Right atrium auricular region (tissue), 2 donors: Measurements from ENCODE around the gene TNFRSF4. TPM values are rescaled to one million over a fixed set of nuclear protein-coding genes. Genes with fewer than 3 reads are reported as not detected.

Source experiments
- DNase-seq: peaks from one replicate; pipeline ENCODE4 v3.0.0-alpha.2; 2019; ENCODE audit warnings: low spot score
- H3K27ac ChIP-seq, 2 donors: fragments of 200-600 bp; sonication (generic); 1 replicate in 1 of 2; 2 replicates in 1 of 2; pipeline ENCODE4 v1.5.1; 2016 to 2019
- H3K27me3 ChIP-seq, 2 donors: fragments of 200-600 bp; sonication (generic); one replicate each; pipeline versions ENCODE4 v1.5.1 to v1.6.0; 2017 to 2019
- H3K36me3 ChIP-seq: fragments of 200-600 bp; sonication (generic); one replicate; pipeline ENCODE4 v1.5.1; 2016
- H3K4me1 ChIP-seq, 2 donors: fragments of 200-600 bp; sonication (generic); one replicate each; pipeline versions ENCODE4 v1.5.1 to v1.6.0; 2017 to 2019
- H3K4me3 ChIP-seq, 2 donors: fragments of 200-600 bp; sonication (generic); 1 replicate in 1 of 2; 2 replicates in 1 of 2; pipeline ENCODE4 v1.5.1; 2017 to 2019; ENCODE audit warnings: mild to moderate bottlenecking in 1 of 2, moderate library complexity in 1 of 2
- H3K9me3 ChIP-seq, 2 donors: fragments of 200-600 bp; sonication (generic); one replicate each; pipeline ENCODE4 v1.5.1; 2019
- CTCF ChIP-seq, 2 donors: fragments of 200-600 bp; sonication (generic); IDR thresholded peaks; one replicate each; pipeline ENCODE4 v1.5.1; 2019; ENCODE audit warnings: antibody characterized with exemption in 2 of 2
- total RNA-seq, 2 donors: library from RNA; depleted of rRNA; stranded (reverse); fragments of >200 nt; gene quantifications; one replicate each; pipeline ENCODE4 v1.1.0, GENCODE V29; 2016

The TNFRSF4 gene
- total RNA-seq, 2 donors from 2014 or later, result 0.59 to 0.79 TPM

DNA sequence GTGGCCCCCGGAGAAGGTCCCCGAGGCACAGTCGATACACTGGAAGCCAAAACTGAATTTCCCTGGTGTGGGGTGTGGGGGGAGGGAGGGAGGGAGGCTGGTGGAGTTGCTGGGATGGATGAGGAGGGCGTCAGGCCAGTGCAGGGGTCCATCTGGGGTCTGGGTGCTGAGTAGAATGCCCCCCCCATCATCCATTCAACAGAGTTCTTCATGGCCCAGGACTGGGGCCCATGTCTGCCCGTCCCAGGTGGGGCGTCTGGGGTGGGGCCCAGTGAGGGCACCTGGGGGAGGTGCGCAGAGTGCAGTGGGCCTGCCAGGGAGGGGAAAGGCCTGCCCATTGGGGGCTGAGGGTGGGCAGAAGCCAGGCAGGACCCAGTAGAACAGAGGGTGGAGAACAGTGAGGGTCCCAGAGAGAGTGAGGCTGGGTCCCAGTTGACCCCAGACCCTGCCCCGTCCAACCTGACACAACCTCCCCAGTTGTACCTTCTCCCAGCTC lies 9.5 kb downstream of the TNFRSF4 start:
- Histone ChIP-seq H3K27ac (no peak overlapping the region), H3K36me3 (no peaks in the 10 kb centered on the region), H3K4me3 (no peak overlapping the region), H3K27me3 (peaks cover 6 to 8% of the 10 kb centered on the region in 2 donors), H3K4me1 (peaks cover 0 to 36% of the 10 kb centered on the region in 2 donors), H3K9me3 (no peaks in the 10 kb centered on the region)
- no peak for DNase-seq
- TF ChIP-seq CTCF (IDR thresholded peaks at IDR 0.05), result no peak

- peaks cover 0 to 35% of the 10 kb centered on the region in 2 donors for H3K4me1 ChIP-seq
- H3K9me3 ChIP-seq, result no peaks in the 10 kb centered on the region
- no peak for DNase-seq
- peaks cover 6 to 8% of the 10 kb centered on the region in 2 donors for H3K27me3 ChIP-seq
- no peak for TF ChIP-seq CTCF (IDR thresholded peaks at IDR 0.05)
- H3K4me3 ChIP-seq, result no peak overlapping the region
- no peak overlapping the region for H3K27ac ChIP-seq
- H3K36me3 ChIP-seq, result no peaks in the 10 kb centered on the region
These were observed 10.2 kb downstream of the TNFRSF4 start for GRCh38 chr1:1203561-1204424.

GRCh38 chr1:1202831-1203560 lies 11.0 kb downstream of the TNFRSF4 start:
- no peak for DNase-seq
- H3K9me3 ChIP-seq, result no peaks in the 10 kb centered on the region
- peaks cover 6 to 8% of the 10 kb centered on the region in 2 donors for H3K27me3 ChIP-seq
- no peak overlapping the region for H3K4me3 ChIP-seq
- H3K4me1 ChIP-seq, result peaks cover 0 to 27% of the 10 kb centered on the region in 2 donors
- H3K27ac ChIP-seq, result no peak overlapping the region
- H3K36me3 ChIP-seq, result no peaks in the 10 kb centered on the region
- no peak for TF ChIP-seq CTCF (IDR thresholded peaks at IDR 0.05)

DNA sequence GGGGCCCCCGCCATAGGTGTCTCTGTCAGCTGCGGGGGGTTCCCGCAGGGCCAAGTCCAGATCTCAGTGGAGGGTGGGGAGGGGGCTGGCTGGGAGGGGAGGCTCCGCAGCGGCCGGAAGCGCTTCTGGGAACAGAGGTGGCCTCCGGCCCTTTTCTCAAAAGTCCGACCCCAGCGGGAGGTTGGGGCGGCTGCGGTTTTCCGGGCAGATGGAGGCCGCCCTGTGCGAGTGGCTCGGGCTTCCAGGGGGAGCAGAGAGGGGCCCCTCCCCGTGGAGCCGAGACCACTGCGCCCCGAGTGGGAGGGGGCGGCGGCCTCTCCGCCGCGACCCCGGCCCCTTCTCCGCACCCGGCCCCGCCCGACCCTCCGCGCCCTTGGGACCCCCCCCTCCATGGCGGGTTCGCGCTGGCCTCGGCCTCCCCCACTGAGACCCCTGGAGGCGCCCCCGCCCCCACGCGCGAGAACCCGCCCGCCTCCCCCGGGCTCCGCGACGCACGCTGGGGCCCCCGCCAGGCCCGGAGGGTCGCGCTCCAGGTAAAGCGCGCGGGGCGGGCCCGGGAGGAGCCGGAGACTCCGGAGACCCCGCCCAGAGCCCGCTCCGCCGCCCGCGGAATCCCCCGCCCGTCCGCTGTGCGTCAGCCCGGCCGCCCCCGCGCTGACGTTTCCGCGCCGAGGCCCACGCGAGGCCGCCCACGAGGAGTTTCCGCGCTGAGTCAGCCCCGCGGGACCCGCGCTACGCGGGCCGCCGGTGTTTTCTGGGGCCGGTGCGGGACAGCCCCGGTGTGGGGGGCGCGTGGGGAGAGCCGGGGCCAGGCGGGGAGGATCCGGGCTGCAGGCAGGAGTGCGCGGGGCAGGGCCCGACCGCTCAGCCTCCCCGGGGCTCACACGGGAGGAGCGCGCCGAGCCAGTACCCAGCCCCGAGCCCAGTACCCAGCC lies 12.8 kb downstream of the TNFRSF4 start:
- H3K4me3 ChIP-seq, result peak overlapping the region; percentile 38 to 56
- H3K4me1 ChIP-seq, result peaks cover 0 to 18% of the 10 kb centered on the region in 2 donors
- H3K9me3 ChIP-seq, result no peaks in the 10 kb centered on the region
- DNase-seq, result no peak
- H3K27ac ChIP-seq, result peak overlapping the region in 1 of 2 donors; percentile 26
- H3K27me3 ChIP-seq, result no peaks in the 10 kb centered on the region
- no peaks in the 10 kb centered on the region for H3K36me3 ChIP-seq
- TF ChIP-seq CTCF (IDR thresholded peaks at IDR 0.05), result no peak
